Activated naive CD4-positive, alpha-beta T cell treated with anti-CD3 and anti-CD28 coated beads, Interleukin-2, amount 50 U/mL, for 24 hours (primary cell): ENCODE data around the gene RYR3.

Experiments
- H3K27ac Mint-ChIP-seq: one replicate; pipeline ENCODE4 v1.8.0; 2021; ENCODE audit warnings: mild to moderate bottlenecking, mixed read lengths
- H3K27me3 Mint-ChIP-seq: one replicate; pipeline ENCODE4 v1.8.0; 2021; ENCODE audit warnings: mixed read lengths
- H3K36me3 Mint-ChIP-seq: one replicate; pipeline ENCODE4 v1.8.0; 2021; ENCODE audit warnings: mixed read lengths
- H3K4me1 Mint-ChIP-seq: one replicate; pipeline ENCODE4 v1.8.0; 2021; ENCODE audit warnings: mixed read lengths
- H3K4me3 Mint-ChIP-seq: one replicate; pipeline ENCODE4 v1.8.0; 2021; ENCODE audit warnings: mild to moderate bottlenecking, mixed read lengths
- H3K9me3 Mint-ChIP-seq: one replicate; pipeline ENCODE4 v1.8.0; 2021; ENCODE audit warnings: mixed read lengths

Gene RYR3

GRCh38 chr15:33874156-33874555, 563.4 kb downstream of the RYR3 start:
- H3K9me3 Mint-ChIP-seq, result no peaks in the 10 kb centered on the region
- no peak overlapping the region for H3K4me3 Mint-ChIP-seq
- H3K27ac Mint-ChIP-seq, result no peak overlapping the region
- no peaks in the 10 kb centered on the region for H3K4me1 Mint-ChIP-seq
- no peaks in the 10 kb centered on the region for H3K27me3 Mint-ChIP-seq
- H3K36me3 Mint-ChIP-seq, result peaks cover 6% of the 10 kb centered on the region

- no peaks in the 10 kb centered on the region for H3K27me3 Mint-ChIP-seq
- H3K27ac Mint-ChIP-seq, result no peak overlapping the region
These were observed 572.2 kb downstream of the RYR3 start for GRCh38 chr15:33882921-33883320.

GRCh38 chr15:33888176-33888575, 577.4 kb downstream of the RYR3 start:
- Mint-ChIP-seq H3K9me3 (peaks cover 7% of the 10 kb centered on the region), H3K36me3 (peaks cover 5% of the 10 kb centered on the region), H3K27ac (no peak overlapping the region), H3K4me3 (no peak overlapping the region), H3K4me1 (no peaks in the 10 kb centered on the region), H3K27me3 (no peaks in the 10 kb centered on the region)

More at GRCh38 chr15:33882921-33883320, 572.2 kb downstream of the RYR3 start:
- Mint-ChIP-seq H3K9me3 (peaks cover 7% of the 10 kb centered on the region), H3K4me3 (no peak overlapping the region), H3K4me1 (no peaks in the 10 kb centered on the region), H3K36me3 (peaks cover 8% of the 10 kb centered on the region)

- Mint-ChIP-seq H3K27me3 (no peaks in the 10 kb centered on the region), H3K27ac (no peak overlapping the region), H3K4me3 (no peak overlapping the region), H3K4me1 (no peaks in the 10 kb centered on the region), H3K36me3 (peaks cover 4% of the 10 kb centered on the region), H3K9me3 (no peaks in the 10 kb centered on the region)
These were observed 583.4 kb downstream of the RYR3 start for GRCh38 chr15:33894193-33894592.

- H3K36me3 Mint-ChIP-seq, result peaks cover 9% of the 10 kb centered on the region
- H3K9me3 Mint-ChIP-seq, result no peaks in the 10 kb centered on the region
- H3K4me1 Mint-ChIP-seq, result no peaks in the 10 kb centered on the region
- no peak overlapping the region for H3K27ac Mint-ChIP-seq
- no peaks in the 10 kb centered on the region for H3K27me3 Mint-ChIP-seq
- H3K4me3 Mint-ChIP-seq, result no peak overlapping the region
These were observed 591.3 kb downstream of the RYR3 start for GRCh38 chr15:33902043-33902442.

GRCh38 chr15:33903661-33904060, 592.9 kb downstream of the RYR3 start:
- no peak overlapping the region for H3K27ac Mint-ChIP-seq
- no peaks in the 10 kb centered on the region for H3K4me1 Mint-ChIP-seq
- H3K36me3 Mint-ChIP-seq, result peaks cover 7% of the 10 kb centered on the region
- H3K27me3 Mint-ChIP-seq, result no peaks in the 10 kb centered on the region
- no peaks in the 10 kb centered on the region for H3K9me3 Mint-ChIP-seq
- H3K4me3 Mint-ChIP-seq, result no peak overlapping the region

- no peaks in the 10 kb centered on the region for H3K9me3 Mint-ChIP-seq
- no peaks in the 10 kb centered on the region for H3K27me3 Mint-ChIP-seq
- H3K27ac Mint-ChIP-seq, result no peak overlapping the region
- no peak overlapping the region for H3K4me3 Mint-ChIP-seq
- H3K4me1 Mint-ChIP-seq, result no peaks in the 10 kb centered on the region
- H3K36me3 Mint-ChIP-seq, result peaks cover 5% of the 10 kb centered on the region
These were observed 596.6 kb downstream of the RYR3 start for GRCh38 chr15:33907326-33907725.

- H3K4me3 Mint-ChIP-seq, result no peak overlapping the region
- no peaks in the 10 kb centered on the region for H3K9me3 Mint-ChIP-seq
- H3K27ac Mint-ChIP-seq, result no peak overlapping the region
- H3K36me3 Mint-ChIP-seq, result peaks cover 4% of the 10 kb centered on the region
- no peaks in the 10 kb centered on the region for H3K27me3 Mint-ChIP-seq
- H3K4me1 Mint-ChIP-seq, result no peaks in the 10 kb centered on the region
These were observed 597.6 kb downstream of the RYR3 start for GRCh38 chr15:33908406-33908805.

GRCh38 chr15:33910741-33911140, 600.0 kb downstream of the RYR3 start:
- peaks cover 6% of the 10 kb centered on the region for H3K36me3 Mint-ChIP-seq
- no peaks in the 10 kb centered on the region for H3K9me3 Mint-ChIP-seq
- H3K27me3 Mint-ChIP-seq, result no peaks in the 10 kb centered on the region
- H3K4me1 Mint-ChIP-seq, result no peaks in the 10 kb centered on the region
- no peak overlapping the region for H3K4me3 Mint-ChIP-seq
- no peak overlapping the region for H3K27ac Mint-ChIP-seq

GRCh38 chr15:33912326-33912725, 601.6 kb downstream of the RYR3 start:
- H3K36me3 Mint-ChIP-seq, result peaks cover 4% of the 10 kb centered on the region
- H3K27me3 Mint-ChIP-seq, result no peaks in the 10 kb centered on the region
- no peaks in the 10 kb centered on the region for H3K4me1 Mint-ChIP-seq
- no peaks in the 10 kb centered on the region for H3K9me3 Mint-ChIP-seq
- no peak overlapping the region for H3K4me3 Mint-ChIP-seq
- no peak overlapping the region for H3K27ac Mint-ChIP-seq

GRCh38 chr15:33913459-33913858, 602.7 kb downstream of the RYR3 start:
- H3K4me1 Mint-ChIP-seq, result no peaks in the 10 kb centered on the region
- H3K4me3 Mint-ChIP-seq, result no peak overlapping the region
- H3K9me3 Mint-ChIP-seq, result no peaks in the 10 kb centered on the region
- no peak overlapping the region for H3K27ac Mint-ChIP-seq
- H3K36me3 Mint-ChIP-seq, result peaks cover 4% of the 10 kb centered on the region
- no peaks in the 10 kb centered on the region for H3K27me3 Mint-ChIP-seq
